Duodenal mucosa (tissue), 2 donors: ENCODE results near the gene WRAP73.

Source experiments
- H3K27ac ChIP-seq: one replicate; pipeline ENCODE4 v1.7.0; 2013; ENCODE audit warnings: low read depth, low read length
- H3K27me3 ChIP-seq, 2 donors: one replicate each; pipeline ENCODE4 v1.7.0; 2013; ENCODE audit warnings: low read length in 2 of 2, control low read depth in 1 of 2; ENCODE audit not compliant: insufficient read depth in 2 of 2, control insufficient read depth in 1 of 2
- H3K36me3 ChIP-seq, 2 donors: one replicate each; pipeline ENCODE4 v1.7.0; 2013; ENCODE audit warnings: low read length in 2 of 2, control low read depth in 1 of 2; ENCODE audit not compliant: insufficient read depth in 2 of 2, control insufficient read depth in 1 of 2
- H3K4me1 ChIP-seq, 2 donors: one replicate each; pipeline ENCODE4 v1.7.0; 2013; ENCODE audit warnings: low read length in 2 of 2, control low read depth in 1 of 2; ENCODE audit not compliant: insufficient read depth in 2 of 2, control insufficient read depth in 1 of 2
- H3K4me3 ChIP-seq, 2 donors: one replicate each; pipeline ENCODE4 v1.7.0; 2013; ENCODE audit warnings: low read length in 2 of 2, low read depth in 1 of 2
- H3K9ac ChIP-seq, 2 donors: one replicate each; pipeline ENCODE4 v1.7.0; 2013; ENCODE audit warnings: low read length in 2 of 2, low read depth in 1 of 2
- H3K9me3 ChIP-seq, 2 donors: one replicate each; pipeline ENCODE4 v1.7.0; 2013; ENCODE audit warnings: low read length in 2 of 2, control low read depth in 1 of 2; ENCODE audit not compliant: control insufficient read depth in 1 of 2

Gene WRAP73

GRCh38 chr1:3614755-3615742 lies 34.9 kb downstream of the WRAP73 start:
- Histone ChIP-seq H3K4me3 (no peak overlapping the region), H3K36me3 (no peaks in the 10 kb centered on the region), H3K27ac (no peak overlapping the region), H3K9ac (no peak overlapping the region), H3K4me1 (peaks cover 9 to 12% of the 10 kb centered on the region in 2 donors), H3K27me3 (peaks cover 4 to 9% of the 10 kb centered on the region in 2 donors), H3K9me3 (no peaks in the 10 kb centered on the region)

- Histone ChIP-seq H3K4me3 (no peak overlapping the region), H3K9ac (no peak overlapping the region), H3K9me3 (no peaks in the 10 kb centered on the region), H3K27ac (no peak overlapping the region), H3K4me1 (peaks cover 0 to 12% of the 10 kb centered on the region in 2 donors), H3K36me3 (no peaks in the 10 kb centered on the region), H3K27me3 (peaks cover 14 to 15% of the 10 kb centered on the region in 2 donors)
These were observed 37.8 kb downstream of the WRAP73 start for GRCh38 chr1:3612123-3612522.

GRCh38 chr1:3611170-3612019 lies 38.5 kb downstream of the WRAP73 start, which contains the start of gene MEGF6:
Gene MEGF6 (minus strand): TSS chr1:3611508. CDS start chr1:3611268, 240 bp downstream.
- Histone ChIP-seq H3K36me3 (no peaks in the 10 kb centered on the region), H3K4me1 (peaks cover 0 to 12% of the 10 kb centered on the region in 2 donors), H3K27ac (no peak within 1 kb of the TSS), H3K9ac (no peak within 1 kb of the TSS), H3K9me3 (no peaks in the 10 kb centered on the region), H3K27me3 (peaks cover 14 to 15% of the 10 kb centered on the region in 2 donors), H3K4me3 (peak within 1 kb of the TSS in 1 of 2 donors; percentile 54)

- Histone ChIP-seq H3K4me3 (peak overlapping the region in 1 of 2 donors; percentile 54), H3K27ac (no peak overlapping the region), H3K36me3 (no peaks in the 10 kb centered on the region), H3K9ac (no peak overlapping the region), H3K27me3 (peaks cover 14 to 15% of the 10 kb centered on the region in 2 donors), H3K9me3 (no peaks in the 10 kb centered on the region), H3K4me1 (peaks cover 0 to 12% of the 10 kb centered on the region in 2 donors)
These were observed 39.3 kb downstream of the WRAP73 start for GRCh38 chr1:3610527-3611169.

- no peak overlapping the region for H3K9ac ChIP-seq
- H3K4me1 ChIP-seq = peaks cover 0 to 12% of the 10 kb centered on the region in 2 donors
- H3K27me3 ChIP-seq = peaks cover 14 to 15% of the 10 kb centered on the region in 2 donors
- no peaks in the 10 kb centered on the region for H3K9me3 ChIP-seq
- H3K27ac ChIP-seq = no peak overlapping the region
- no peaks in the 10 kb centered on the region for H3K36me3 ChIP-seq
- no peak overlapping the region for H3K4me3 ChIP-seq
These were observed 40.0 kb downstream of the WRAP73 start for GRCh38 chr1:3609769-3610526.

GRCh38 chr1:3609016-3609768 lies 40.7 kb downstream of the WRAP73 start:
- Histone ChIP-seq H3K4me1 (peaks cover 0 to 12% of the 10 kb centered on the region in 2 donors), H3K4me3 (no peak overlapping the region), H3K36me3 (no peaks in the 10 kb centered on the region), H3K27ac (no peak overlapping the region), H3K9ac (no peak overlapping the region), H3K9me3 (no peaks in the 10 kb centered on the region), H3K27me3 (peaks cover 14 to 15% of the 10 kb centered on the region in 2 donors)

- peaks cover 14 to 15% of the 10 kb centered on the region in 2 donors for H3K27me3 ChIP-seq
- peaks cover 0 to 12% of the 10 kb centered on the region in 2 donors for H3K4me1 ChIP-seq
- H3K4me3 ChIP-seq = no peak overlapping the region
- H3K9me3 ChIP-seq = no peaks in the 10 kb centered on the region
- no peak overlapping the region for H3K9ac ChIP-seq
- no peak overlapping the region for H3K27ac ChIP-seq
- H3K36me3 ChIP-seq = no peaks in the 10 kb centered on the region
These were observed 41.7 kb downstream of the WRAP73 start for GRCh38 chr1:3608154-3608553.

GRCh38 chr1:3607703-3608065 lies 42.2 kb downstream of the WRAP73 start:
- Histone ChIP-seq H3K9ac (no peak overlapping the region), H3K27me3 (peaks cover 12 to 15% of the 10 kb centered on the region in 2 donors), H3K4me1 (peaks cover 0 to 12% of the 10 kb centered on the region in 2 donors), H3K36me3 (no peaks in the 10 kb centered on the region), H3K27ac (no peak overlapping the region), H3K9me3 (no peaks in the 10 kb centered on the region), H3K4me3 (no peak overlapping the region)
